ENCODE measurements around the gene CLCF1.

Gene CLCF1

GRCh38 chr11:67355794-67356386 lies 17.5 kb downstream of the CLCF1 start:
- no peak for DNase-seq

- DNase-seq = no peak
Measured at GRCh38 chr11:67355023-67355793, 18.2 kb downstream of the CLCF1 start.

- no peak for DNase-seq
Measured at GRCh38 chr11:67354075-67355022, 19.0 kb downstream of the CLCF1 start.

GRCh38 chr11:67353317-67354074 lies 19.9 kb downstream of the CLCF1 start, which contains the start of gene POLD4:
TSS of gene POLD4 (minus strand) at chr11:67353546. CDS start at chr11:67353399, 147 bp downstream.
- DNase-seq = peak; percentile 83

- DNase-seq = no peak
Measured at GRCh38 chr11:67352546-67353316, 20.7 kb downstream of the CLCF1 start.

GRCh38 chr11:67351275-67352005 lies 22.0 kb downstream of the CLCF1 start:
- DNase-seq = no peak

GRCh38 chr11:67349928-67350465 lies 23.4 kb downstream of the CLCF1 start:
- DNase-seq = no peak

GRCh38 chr11:67349457-67349856 lies 23.9 kb downstream of the CLCF1 start:
- DNase-seq = no peak

- no peak for DNase-seq
Measured at GRCh38 chr11:67349036-67349435, 24.4 kb downstream of the CLCF1 start.

GRCh38 chr11:67347964-67348749 lies 25.2 kb downstream of the CLCF1 start:
- DNase-seq = no peak

- no peak for DNase-seq
Measured at GRCh38 chr11:67345920-67346819, 27.2 kb downstream of the CLCF1 start.

- DNase-seq = no peak
Measured at GRCh38 chr11:67345247-67345919, 28.0 kb downstream of the CLCF1 start.

GRCh38 chr11:67344264-67344663 lies 29.1 kb downstream of the CLCF1 start:
- no peak for DNase-seq

- no peak for DNase-seq
Measured at GRCh38 chr11:67337257-67337656, 36.1 kb downstream of the CLCF1 start.

GRCh38 chr11:67332081-67332691 lies 41.2 kb downstream of the CLCF1 start:
- DNase-seq = no peak

- DNase-seq = no peak
Measured at GRCh38 chr11:67323526-67323925, 49.9 kb downstream of the CLCF1 start.

GRCh38 chr11:67322049-67322448 lies 51.3 kb downstream of the CLCF1 start:
- DNase-seq = no peak
